ENCODE measurements around the gene CNDP2. TPM values are rescaled to one million over a fixed set of nuclear protein-coding genes. Genes with fewer than 3 reads are reported as not detected.

Gene CNDP2
- total RNA-seq: 185 TPM

- peak; percentile 97 for ATAC-seq
Measured at GRCh38 chr18:74495581-74496507, at the start of gene CNDP2. TSS of gene CNDP2 (plus strand) at chr18:74496363. CDS start at chr18:74499974, 3,611 bp downstream.

DNA sequence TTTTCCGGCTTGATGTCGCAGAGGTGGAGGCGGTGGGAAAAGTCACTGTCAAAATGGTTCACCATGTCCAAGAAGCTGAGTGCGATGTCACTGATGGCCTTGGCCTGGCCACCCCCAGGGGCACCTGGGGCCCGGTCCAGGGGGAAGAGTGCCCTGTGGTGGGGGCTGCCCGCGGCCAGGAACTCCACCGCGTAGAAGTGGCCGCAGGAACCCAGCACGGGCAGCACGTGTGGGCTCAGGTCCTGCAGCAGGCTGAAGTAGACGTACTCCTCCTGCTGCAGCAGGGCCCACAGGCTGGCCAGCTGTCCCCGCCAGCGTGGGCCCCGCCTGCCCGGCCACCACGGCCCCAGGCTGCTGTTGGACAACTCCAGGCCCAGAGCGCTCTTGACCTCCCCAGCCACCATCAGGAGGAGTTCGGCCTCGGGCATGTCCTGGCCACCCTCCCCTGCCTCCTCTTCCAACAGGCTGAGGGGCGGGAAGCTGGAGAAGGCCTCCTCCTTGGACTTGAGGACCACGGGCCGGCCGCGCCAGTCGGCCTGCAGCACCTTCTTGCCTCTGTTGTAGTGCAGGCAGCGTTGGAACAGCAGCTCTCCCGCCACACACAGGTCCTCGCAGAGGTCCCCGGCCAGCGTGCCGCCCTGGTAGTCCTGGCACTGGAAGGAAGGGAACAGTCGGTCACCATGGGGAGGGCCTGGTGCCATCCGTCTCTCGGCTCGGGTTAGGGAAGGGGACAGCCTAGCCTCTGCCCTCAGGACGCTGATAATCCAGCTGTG lies 49.3 kb upstream of the CNDP2 start:
- no peak for ATAC-seq

DNA sequence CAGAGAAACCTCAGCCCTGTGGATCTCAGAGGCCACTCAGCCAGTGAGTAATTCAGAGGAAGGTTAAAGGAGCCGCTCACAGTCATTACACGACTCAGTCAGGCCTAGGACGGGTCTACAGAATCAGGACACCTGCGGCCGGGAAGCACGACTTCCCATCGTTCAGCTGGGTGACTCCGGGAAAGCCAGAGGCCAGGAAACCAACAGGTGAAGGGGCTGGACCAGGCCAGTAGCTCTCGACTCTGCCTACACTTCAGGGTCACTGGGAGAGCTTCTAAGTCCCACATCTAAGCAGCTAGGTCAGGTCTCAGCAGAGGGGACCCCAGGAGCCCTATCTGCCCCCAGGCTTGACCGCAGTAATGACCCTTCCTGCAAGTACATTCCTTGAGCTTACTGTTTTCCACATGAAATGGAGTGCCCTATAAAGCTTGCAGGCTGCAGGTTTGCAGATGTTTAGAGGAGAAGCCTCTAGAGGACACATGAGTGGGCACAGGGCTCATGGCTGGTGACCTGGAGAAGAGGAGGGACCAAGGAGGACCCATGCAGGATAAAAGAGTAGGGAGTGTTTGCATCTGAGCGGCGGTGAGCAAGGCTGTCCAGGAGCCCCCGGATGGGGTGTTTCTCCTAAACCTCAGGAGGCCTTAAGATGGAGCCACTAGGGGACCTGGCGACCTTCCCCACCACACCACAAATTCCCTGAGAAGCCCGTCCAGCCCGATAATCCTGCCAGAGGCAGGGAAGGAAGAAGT lies 48.6 kb upstream of the CNDP2 start:
- no peak for ATAC-seq

GRCh38 chr18:74450626-74451025 lies 45.5 kb upstream of the CNDP2 start:
- no peak for ATAC-seq

GRCh38 chr18:74451148-74451547 lies 45.0 kb upstream of the CNDP2 start:
- ATAC-seq: no peak

- no peak for ATAC-seq
Measured at GRCh38 chr18:74453016-74453566, 43.1 kb upstream of the CNDP2 start.

GRCh38 chr18:74453642-74454198 lies 42.4 kb upstream of the CNDP2 start:
- ATAC-seq: no peak

DNA sequence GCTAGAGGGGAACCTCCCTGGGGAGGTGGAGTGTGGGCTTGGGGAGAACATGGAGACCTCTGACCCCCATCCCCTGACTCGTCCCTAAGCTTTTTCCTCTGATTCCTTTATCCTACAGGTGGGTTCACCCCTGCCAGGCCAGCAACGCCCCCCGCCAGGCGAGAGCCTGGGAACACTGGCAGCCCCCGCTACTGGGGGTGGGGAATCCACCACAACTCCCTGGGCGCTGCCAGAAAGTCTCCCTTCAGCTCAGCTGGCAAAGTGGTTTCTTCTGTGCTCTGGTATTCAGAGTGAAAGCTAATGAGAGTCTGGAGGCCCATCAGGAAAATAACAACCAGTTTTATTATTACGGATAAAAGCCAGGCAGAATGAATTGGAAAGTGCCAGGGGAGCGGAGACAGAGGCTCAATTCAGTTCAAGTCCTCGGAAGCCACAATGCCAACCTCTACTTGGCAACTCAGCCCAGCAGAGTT lies 41.8 kb upstream of the CNDP2 start:
- peak; percentile 20 for ATAC-seq

- no peak for ATAC-seq
Measured at GRCh38 chr18:74455386-74455785, 40.8 kb upstream of the CNDP2 start.

DNA sequence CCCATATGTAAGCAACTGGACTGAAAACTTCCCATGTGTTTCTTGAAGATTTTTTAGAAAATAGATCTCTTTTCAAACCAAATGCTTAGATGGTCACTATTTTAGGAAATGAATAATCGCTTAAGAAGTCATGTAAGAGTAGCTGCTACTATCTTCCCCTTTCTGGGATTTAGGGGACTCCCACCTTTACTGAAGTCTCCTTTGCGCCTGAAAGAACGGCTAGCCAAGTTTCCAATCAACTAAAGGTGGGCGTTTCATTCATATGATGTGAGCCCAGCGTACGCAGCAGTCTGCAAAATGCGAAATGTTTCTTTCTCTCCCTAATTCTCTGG lies 40.2 kb upstream of the CNDP2 start:
- ATAC-seq: no peak

DNA sequence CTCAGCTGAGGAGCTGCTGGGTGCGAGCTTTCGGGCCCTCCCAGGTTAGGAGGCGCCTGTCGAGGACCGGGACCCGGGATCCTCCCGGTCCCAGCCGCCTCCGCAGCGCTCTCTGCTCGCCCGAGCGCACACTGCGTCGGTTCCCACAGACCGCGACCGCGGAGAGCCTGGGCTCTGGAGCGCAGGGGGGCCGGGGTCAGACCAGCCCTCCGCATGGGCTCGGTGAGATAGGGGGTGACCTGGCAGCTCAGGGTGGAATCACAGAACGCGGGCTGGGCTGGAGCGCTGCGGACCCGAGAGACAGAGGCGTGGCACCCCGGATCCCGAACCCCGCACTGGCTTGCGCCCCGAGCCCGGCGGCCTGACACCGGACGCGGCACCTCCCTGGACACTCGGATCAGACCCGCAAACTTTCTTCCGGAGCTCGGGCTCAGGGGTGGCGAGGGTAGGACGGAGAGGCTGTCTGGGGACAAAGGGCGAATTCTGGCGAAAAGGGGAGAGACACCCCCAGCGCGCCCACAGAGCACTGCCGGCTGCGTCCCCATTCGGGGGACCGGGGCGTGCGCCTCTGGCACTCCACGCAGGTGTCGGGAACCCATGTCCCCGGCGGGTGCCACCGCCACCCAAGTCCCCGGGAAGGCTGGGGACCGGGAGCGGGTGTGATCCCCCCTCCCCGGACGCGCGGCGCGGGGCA lies 39.7 kb upstream of the CNDP2 start:
- ATAC-seq: peak; percentile 24

DNA sequence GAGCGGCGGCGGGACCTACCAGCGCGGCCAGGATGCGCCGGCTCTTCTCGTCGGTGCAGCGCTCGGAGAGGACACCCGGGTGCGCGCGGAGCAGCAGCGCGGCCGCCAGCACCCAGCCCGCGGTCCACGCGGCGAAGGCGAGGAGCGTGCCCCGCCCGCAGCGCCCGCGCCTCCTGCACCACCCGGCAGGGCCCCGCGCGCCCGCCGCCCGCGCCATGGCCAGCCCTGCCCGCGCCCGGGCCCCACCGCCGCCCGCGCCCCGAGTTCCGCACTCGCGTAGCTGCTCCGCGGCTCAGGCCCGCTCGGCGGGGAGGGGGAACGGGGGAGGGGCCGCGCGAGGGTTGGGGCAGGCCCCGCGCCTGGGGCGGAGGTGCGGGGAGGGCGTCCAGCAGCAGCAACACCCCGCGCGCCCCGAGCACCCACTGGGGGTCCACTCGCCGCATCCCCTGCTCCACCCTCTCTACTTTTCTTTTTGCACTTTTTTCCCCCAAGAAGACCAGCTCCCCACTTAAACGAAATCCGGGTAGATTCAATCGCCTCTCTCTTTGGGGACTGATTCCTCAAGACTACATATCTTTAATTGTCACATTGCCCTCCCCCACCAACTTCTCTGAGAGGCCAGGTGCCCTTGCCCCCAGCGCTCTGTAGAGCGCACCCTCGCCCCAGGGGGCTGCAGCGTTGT lies 39.0 kb upstream of the CNDP2 start, which contains the start of gene DIPK1C:
DIPK1C (minus strand) TSS at position 266 of the 682 bp plus-strand sequence; CDS start at position 217, 49 bp downstream.
- peak; percentile 30 for ATAC-seq

- no peak for ATAC-seq
Measured at GRCh38 chr18:74457725-74458421, 38.3 kb upstream of the CNDP2 start.

GRCh38 chr18:74459889-74460288 lies 36.3 kb upstream of the CNDP2 start:
- ATAC-seq: no peak

DNA sequence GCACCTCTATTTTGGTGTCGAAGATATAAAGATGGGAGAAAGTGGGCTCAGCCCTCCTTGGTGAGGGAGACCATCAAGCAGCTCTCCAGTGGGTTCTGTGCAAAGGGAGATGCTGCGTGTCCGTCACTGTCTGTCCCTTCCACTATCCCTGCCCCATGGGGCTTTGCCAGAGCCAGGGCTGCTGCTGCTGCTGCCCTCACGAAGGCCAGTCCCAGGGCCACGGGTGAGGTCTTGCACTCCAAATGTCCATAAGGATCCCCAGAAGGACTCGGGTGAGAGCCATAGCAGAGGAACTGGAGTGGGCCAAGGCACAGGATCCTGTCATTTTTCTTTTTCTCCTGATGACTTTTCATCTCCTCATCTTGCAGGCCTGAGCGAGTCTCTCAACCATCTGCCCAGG lies 35.3 kb upstream of the CNDP2 start:
- ATAC-seq: no peak

DNA sequence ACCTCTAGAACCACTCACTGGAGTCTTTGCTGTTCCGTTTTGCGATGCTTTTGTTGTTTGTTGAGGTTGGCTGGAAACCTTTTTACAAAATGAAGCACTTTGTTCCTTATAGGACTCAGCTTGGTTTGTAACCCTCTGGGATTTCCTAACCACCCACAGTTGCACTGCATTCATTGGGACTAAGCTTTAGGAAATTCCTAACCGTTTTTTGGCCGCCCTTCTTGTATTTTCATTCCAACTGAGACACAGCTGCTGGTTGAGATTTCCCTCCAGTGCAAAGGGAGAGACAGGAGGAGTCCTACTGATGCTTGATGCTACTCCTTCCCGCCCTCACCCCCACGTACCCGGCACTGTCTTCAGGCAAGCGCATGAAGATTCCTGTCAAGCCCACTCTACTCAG lies 32.9 kb upstream of the CNDP2 start:
- no peak for ATAC-seq

GRCh38 chr18:74463983-74464382 lies 32.2 kb upstream of the CNDP2 start:
- no peak for ATAC-seq

DNA sequence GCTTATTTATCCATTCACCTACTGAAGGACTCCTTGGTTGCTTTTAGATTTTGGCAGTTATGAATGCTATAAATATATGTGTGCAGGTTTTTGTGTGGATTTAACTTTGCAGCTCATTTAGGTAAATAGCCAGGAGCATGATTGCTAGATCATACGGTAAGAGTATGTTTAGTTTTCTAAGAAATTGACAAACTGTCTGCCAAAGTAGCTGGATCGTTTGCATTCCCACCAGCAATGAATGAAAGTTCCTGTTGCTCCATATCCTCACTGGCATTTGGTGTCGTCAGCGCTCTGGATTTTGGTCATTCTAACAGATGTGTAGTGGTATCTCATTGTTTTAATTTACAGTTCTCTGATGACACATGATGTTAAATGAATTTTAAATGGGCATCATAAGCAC lies 30.4 kb upstream of the CNDP2 start:
- ATAC-seq: no peak

GRCh38 chr18:74468547-74469061 lies 27.6 kb upstream of the CNDP2 start:
- ATAC-seq: peak; percentile 81

DNA sequence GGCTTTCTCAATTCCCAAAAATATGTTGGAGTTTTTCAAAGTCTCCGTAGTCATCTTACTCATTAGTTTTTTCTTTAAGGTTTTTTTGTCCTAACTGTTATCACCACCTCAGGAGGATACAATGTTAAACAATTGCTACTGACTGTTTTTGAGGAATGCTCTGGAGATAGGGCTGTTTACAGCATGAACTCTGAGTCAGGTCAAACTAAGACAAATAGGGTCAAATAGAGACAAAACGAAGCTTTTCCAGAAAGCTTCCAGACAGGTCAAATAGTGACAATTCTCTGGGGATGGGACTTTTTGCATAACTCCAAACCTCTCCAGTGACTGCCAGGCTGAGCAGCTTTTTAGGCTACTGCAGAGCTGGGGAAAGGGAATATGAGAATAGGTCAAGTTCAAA lies 23.9 kb upstream of the CNDP2 start:
- no peak for ATAC-seq

Measured in esophagus mucosa (tissue), 1 donor.